Kidney epithelial cell (primary cell): ENCODE results near the gene MYO5A. TPM values are rescaled to one million over a fixed set of nuclear protein-coding genes. Genes with fewer than 3 reads are reported as not detected.
"Not testable (repeated sequence)": the region's sequence is repeated elsewhere in the genome, so short reads cannot be mapped to it uniquely, and the experiment has no call there.

ENCODE experiments used
- DNase-seq: peaks from one replicate; pipeline ENCODE4 v3.0.0-alpha.2; 2010; ENCODE audit warnings: low read depth
- H3K27me3 ChIP-seq: 2 replicates; pipeline ENCODE4 v1.6.0; 2011; ENCODE audit warnings: low read length; ENCODE audit not compliant: control insufficient read depth, insufficient read depth
- H3K36me3 ChIP-seq: 2 replicates; pipeline ENCODE4 v1.5.1; 2011; ENCODE audit warnings: low read length; ENCODE audit not compliant: control insufficient read depth, insufficient read depth
- H3K4me3 ChIP-seq: 2 replicates; pipeline ENCODE4 v1.5.1; 2011; ENCODE audit warnings: low read depth, mild to moderate bottlenecking, control low read depth, low read length
- CTCF ChIP-seq: IDR thresholded peaks from 2 replicates; pipeline ENCODE4 v1.5.1; 2011; ENCODE audit warnings: mild to moderate bottlenecking, moderate library complexity, low read length, control low read depth, inconsistent platforms; ENCODE audit not compliant: insufficient read depth, poor library complexity, severe bottlenecking
- total RNA-seq: library from RNA; depleted of rRNA; stranded (reverse); fragments of >200 nt; gene quantifications from 2 replicates; pipeline ENCODE4 v1.2.3, GENCODE V29; 2015

MYO5A gene
- total RNA-seq, 1 donor from 2014 or later, result 31.4 TPM

- no peak overlapping the region for H3K4me3 ChIP-seq
- DNase-seq, result no peak
- H3K27me3 ChIP-seq, result no peaks in the 10 kb centered on the region
- H3K36me3 ChIP-seq, result no peaks in the 10 kb centered on the region
- no peak for TF ChIP-seq CTCF
These were observed 14.2 kb downstream of the MYO5A start for GRCh38 chr15:52514482-52514881.

DNA sequence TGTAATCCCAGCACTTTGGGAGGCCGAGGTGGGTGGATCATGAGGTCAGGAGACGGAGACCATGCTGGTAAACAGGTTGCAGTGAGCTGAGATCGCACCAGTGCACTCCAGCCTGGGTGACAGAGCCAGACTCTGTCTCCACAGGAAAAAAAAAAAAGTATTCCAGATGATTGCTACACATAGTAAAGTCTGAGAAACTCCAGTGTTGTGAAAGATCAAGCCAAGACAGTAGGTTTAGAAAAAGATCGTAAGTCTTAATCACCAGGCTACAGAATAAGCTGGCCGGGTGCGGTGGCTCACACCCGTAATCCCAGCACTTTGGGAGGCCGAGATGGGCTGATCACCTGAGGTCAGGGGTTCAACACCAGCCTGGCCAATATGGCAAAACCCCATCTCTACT, 15.8 kb downstream of the MYO5A start:
- not testable (repeated sequence) for H3K27me3 ChIP-seq, H3K36me3 ChIP-seq, DNase-seq, H3K4me3 ChIP-seq

DNA sequence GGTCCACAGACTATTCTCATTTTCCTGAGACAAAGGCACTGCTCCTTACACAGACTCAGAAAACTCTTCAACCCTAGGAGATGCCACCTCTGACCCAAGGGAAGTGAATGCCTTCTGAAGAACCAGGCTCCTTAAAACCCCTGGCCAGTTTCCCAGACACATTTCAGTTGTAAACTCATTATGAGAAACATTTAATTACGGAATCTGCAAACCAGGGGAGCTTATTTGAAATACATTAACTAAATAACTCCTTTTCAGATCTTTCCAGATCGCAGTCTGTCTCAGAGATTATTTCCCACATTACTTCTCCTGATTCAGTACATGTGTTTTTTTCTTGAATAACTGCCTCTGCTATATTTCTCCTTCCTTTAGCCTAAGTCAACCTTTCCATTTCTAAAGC, 17.6 kb downstream of the MYO5A start:
- Histone ChIP-seq H3K4me3 (no peak overlapping the region), H3K36me3 (no peaks in the 10 kb centered on the region), H3K27me3 (no peaks in the 10 kb centered on the region)
- no peak for DNase-seq
- TF ChIP-seq CTCF, result no peak

DNA sequence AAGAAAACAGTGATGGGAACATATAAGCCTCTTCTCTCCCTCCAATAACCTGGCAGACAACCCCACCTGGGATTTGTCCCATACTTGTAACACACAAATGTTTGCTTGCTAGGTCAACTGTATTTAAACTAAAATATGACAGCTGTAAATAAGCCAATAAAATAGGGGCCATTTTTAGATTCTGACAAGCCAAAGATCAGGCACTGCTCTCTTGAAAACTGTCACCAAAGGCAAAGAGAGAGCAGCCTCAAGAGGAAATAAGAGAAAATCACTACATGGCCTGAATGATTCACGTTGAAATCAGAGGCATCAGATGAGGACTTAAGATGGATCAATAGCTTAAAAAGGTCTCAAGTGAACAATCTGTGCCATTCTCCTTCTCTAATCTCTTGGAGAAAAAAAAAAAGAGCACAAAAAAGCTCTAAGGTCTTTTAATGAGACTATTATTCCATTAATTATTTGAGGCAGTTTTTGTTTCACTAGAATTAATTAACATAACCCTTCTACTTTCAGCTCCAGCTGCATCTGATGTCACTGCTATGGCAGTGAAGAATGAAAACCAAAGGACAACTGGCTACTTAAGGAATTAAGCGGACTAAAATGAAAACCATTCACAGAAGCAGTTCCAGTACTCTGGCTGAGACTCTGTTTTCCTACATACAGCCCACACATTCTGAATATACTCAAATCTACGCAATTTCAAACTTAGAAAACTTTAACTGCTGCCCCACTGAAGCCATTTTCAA, 19.0 kb downstream of the MYO5A start:
- no peak for TF ChIP-seq CTCF
- DNase-seq, result no peak
- Histone ChIP-seq H3K36me3 (no peaks in the 10 kb centered on the region), H3K27me3 (no peaks in the 10 kb centered on the region), H3K4me3 (no peak overlapping the region)

DNA sequence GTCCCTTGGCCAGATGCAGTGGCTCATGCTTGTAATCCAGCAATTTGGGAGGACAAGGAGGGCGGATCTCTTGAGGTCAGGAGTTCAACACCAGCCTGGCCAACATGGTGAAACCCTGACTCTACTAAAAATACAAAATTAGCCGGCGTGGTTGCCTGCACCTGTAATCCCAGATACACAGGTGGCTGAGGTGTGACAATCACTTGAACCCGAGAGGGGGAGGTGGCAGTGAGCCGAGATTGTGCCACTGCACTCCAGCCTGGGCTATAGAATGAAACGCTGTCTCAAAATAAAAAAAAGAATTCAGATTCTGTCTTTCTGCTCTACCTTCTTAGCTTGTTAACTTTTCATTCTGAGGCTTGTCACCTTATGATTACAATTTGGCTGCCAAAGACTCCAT, 22.1 kb downstream of the MYO5A start:
- DNase-seq, result no peak

GRCh38 chr15:52505151-52505550, 23.5 kb downstream of the MYO5A start:
- Histone ChIP-seq H3K27me3 (no peaks in the 10 kb centered on the region), H3K36me3 (no peaks in the 10 kb centered on the region), H3K4me3 (no peak overlapping the region)
- DNase-seq, result no peak
- TF ChIP-seq CTCF, result no peak

More for the DNA sequence above, 22.1 kb downstream of the MYO5A start:
- Histone ChIP-seq H3K36me3 (no peaks in the 10 kb centered on the region), H3K4me3 (no peak overlapping the region), H3K27me3 (no peaks in the 10 kb centered on the region)
- no peak for TF ChIP-seq CTCF
